Measurements from ENCODE around the gene DIP2C.

Gene DIP2C

GRCh38 chr10:241966-242643, 447.4 kb downstream of the DIP2C start:
- Histone ChIP-seq H3K79me2 (ENCODE audit: insufficient read depth, low read length) (no peaks in the 10 kb centered on the region), H3K4me2 (ENCODE audit: insufficient read depth, low read length) (no peak overlapping the region), H3K9me3 (ENCODE audit: insufficient read depth, low read length, severe bottlenecking) (no peaks in the 10 kb centered on the region), H4K20me1 (ENCODE audit: insufficient read depth, low read length) (no peaks in the 10 kb centered on the region), H2AFZ (ENCODE audit: low read depth, low read length) (no peak overlapping the region), H3K4me3 (ENCODE audit: low read depth in 1 of 2, low read length in 2 of 2) (no peak overlapping the region), H3K9ac (ENCODE audit: low read depth, low read length) (no peak overlapping the region), H3K4me1 (ENCODE audit: insufficient read depth, low read length) (no peaks in the 10 kb centered on the region), H3K27me3 (ENCODE audit: insufficient read depth, low read length, poor library complexity) (no peaks in the 10 kb centered on the region), H3K36me3 (ENCODE audit: insufficient read depth, low read length) (peaks cover 68% of the 10 kb centered on the region), H3K27ac (ENCODE audit: low read length) (no peak overlapping the region)
- ATAC-seq (ENCODE audit: insufficient read depth, low read depth), result no peak
- TF ChIP-seq EZH2 (IDR thresholded peaks at IDR 0.05; ENCODE audit: borderline replicate concordance, low read depth, low read length, severe bottlenecking) (no peak), CTCF (IDR thresholded peaks at IDR 0.05; ENCODE audit: borderline replicate concordance, extremely low read depth, low read length, poor library complexity, severe bottlenecking) (no peak)
- no peak for DNase-seq

- H4K20me1 ChIP-seq (ENCODE audit: insufficient read depth, low read length), result no peaks in the 10 kb centered on the region
- no peak overlapping the region for H2AFZ ChIP-seq (ENCODE audit: low read depth, low read length)
- H3K9ac ChIP-seq (ENCODE audit: low read depth, low read length), result no peak overlapping the region
- TF ChIP-seq EZH2 (IDR thresholded peaks at IDR 0.05; ENCODE audit: borderline replicate concordance, low read depth, low read length, severe bottlenecking) (no peak), CTCF (IDR thresholded peaks at IDR 0.05; ENCODE audit: borderline replicate concordance, extremely low read depth, low read length, poor library complexity, severe bottlenecking) (no peak)
- peaks cover 61% of the 10 kb centered on the region for H3K36me3 ChIP-seq (ENCODE audit: insufficient read depth, low read length)
- H3K9me3 ChIP-seq (ENCODE audit: insufficient read depth, low read length, severe bottlenecking), result no peaks in the 10 kb centered on the region
- no peaks in the 10 kb centered on the region for H3K79me2 ChIP-seq (ENCODE audit: insufficient read depth, low read length)
- no peak overlapping the region for H3K4me3 ChIP-seq (ENCODE audit: low read depth in 1 of 2, low read length in 2 of 2)
- H3K27me3 ChIP-seq (ENCODE audit: insufficient read depth, low read length, poor library complexity), result no peaks in the 10 kb centered on the region
- DNase-seq (no peak), ATAC-seq (ENCODE audit: insufficient read depth, low read depth) (no peak)
- no peak overlapping the region for H3K4me2 ChIP-seq (ENCODE audit: insufficient read depth, low read length)
- no peak overlapping the region for H3K27ac ChIP-seq (ENCODE audit: low read length)
- no peaks in the 10 kb centered on the region for H3K4me1 ChIP-seq (ENCODE audit: insufficient read depth, low read length)
These were observed 448.0 kb downstream of the DIP2C start for GRCh38 chr10:241451-241850.

- peaks cover 50% of the 10 kb centered on the region for H3K36me3 ChIP-seq (ENCODE audit: insufficient read depth, low read length)
- H3K9ac ChIP-seq (ENCODE audit: low read depth, low read length), result no peak overlapping the region
- H3K4me3 ChIP-seq (ENCODE audit: low read depth in 1 of 2, low read length in 2 of 2), result no peak overlapping the region
- no peaks in the 10 kb centered on the region for H4K20me1 ChIP-seq (ENCODE audit: insufficient read depth, low read length)
- DNase-seq, result no peak
- H3K4me1 ChIP-seq (ENCODE audit: insufficient read depth, low read length), result no peaks in the 10 kb centered on the region
- TF ChIP-seq CTCF (IDR thresholded peaks at IDR 0.05; ENCODE audit: borderline replicate concordance, extremely low read depth, low read length, poor library complexity, severe bottlenecking) (peak; percentile 18), EZH2 (IDR thresholded peaks at IDR 0.05; ENCODE audit: borderline replicate concordance, low read depth, low read length, severe bottlenecking) (no peak)
- H3K4me2 ChIP-seq (ENCODE audit: insufficient read depth, low read length), result no peak overlapping the region
- no peak for ATAC-seq (ENCODE audit: insufficient read depth, low read depth)
- H2AFZ ChIP-seq (ENCODE audit: low read depth, low read length), result no peak overlapping the region
- no peaks in the 10 kb centered on the region for H3K9me3 ChIP-seq (ENCODE audit: insufficient read depth, low read length, severe bottlenecking)
- no peak overlapping the region for H3K27ac ChIP-seq (ENCODE audit: low read length)
- no peaks in the 10 kb centered on the region for H3K79me2 ChIP-seq (ENCODE audit: insufficient read depth, low read length)
- no peaks in the 10 kb centered on the region for H3K27me3 ChIP-seq (ENCODE audit: insufficient read depth, low read length, poor library complexity)
These were observed 450.4 kb downstream of the DIP2C start for GRCh38 chr10:239109-239508.

All from DND-41 (cell line).